Panc1 (cell line): ENCODE measurements around the gene ABAT. TPM values are rescaled to one million over a fixed set of nuclear protein-coding genes. Genes with fewer than 3 reads are reported as not detected.
"Not testable (repeated sequence)": the region's sequence is repeated elsewhere in the genome, so short reads cannot be mapped to it uniquely, and the experiment has no call there.

Source experiments
- ATAC-seq: fragments of 200-7000 bp; cut with Tn5 transposase; 2 replicates; pipeline ENCODE4 v1.9.1; 2020; ENCODE audit warnings: mild to moderate bottlenecking, moderate library complexity
- BruUV-seq: library from RNA; stranded (reverse); fragments of 400-500 nt; replicated peaks from 2 replicates; lab custom pipeline; 2021; lab: Mats Ljungman, UMichigan
- CTCF ChIA-PET: fragments of 300-600 bp; sonication (Branson Sonifier 250); formaldehyde crosslinking; loops from one replicate; lab custom pipeline; 2022; ENCODE audit warnings: antibody characterized with exemption; lab: Charles Lee
- POLR2A ChIA-PET: fragments of 300-600 bp; sonication (Branson Sonifier 250); formaldehyde crosslinking; loops from one replicate; lab custom pipeline; 2022; ENCODE audit warnings: antibody characterized with exemption; lab: Charles Lee
- DNase-seq: peaks from one replicate; pipeline ENCODE4 v3.0.0-alpha.2; 2010; ENCODE audit warnings: low read depth, low spot score
- H3K27ac ChIP-seq: 2 replicates; pipeline ENCODE4 v1.5.1; 2011; ENCODE audit warnings: mild to moderate bottlenecking, low read length, inconsistent platforms
- H3K27me3 ChIP-seq: fragments of 200-500 bp; sonication (Bioruptor generic); 2 replicates; pipeline ENCODE4 v1.6.0; 2014; ENCODE audit warnings: low read length, inconsistent platforms; ENCODE audit not compliant: control insufficient read depth, insufficient read depth
- H3K36me3 ChIP-seq: fragments of 200-500 bp; sonication (Bioruptor generic); 2 replicates; pipeline ENCODE4 v1.5.1; 2014; ENCODE audit warnings: inconsistent platforms, mild to moderate bottlenecking, low read length, moderate library complexity; ENCODE audit not compliant: control insufficient read depth, insufficient read depth
- H3K4me1 ChIP-seq: 2 replicates; pipeline ENCODE4 v1.5.1; 2011; ENCODE audit warnings: inconsistent platforms, mild to moderate bottlenecking, low read length, moderate library complexity; ENCODE audit not compliant: control insufficient read depth, insufficient read depth
- H3K4me3 ChIP-seq, 2 experiments: 2 replicates each; pipeline ENCODE4 v1.5.1; 2011 to 2012; ENCODE audit warnings: low read depth in 2 of 2, low read length in 2 of 2, mild to moderate bottlenecking in 2 of 2, inconsistent platforms in 1 of 2, moderate library complexity in 1 of 2
- H3K9me3 ChIP-seq: fragments of 200-500 bp; sonication (Bioruptor generic); 2 replicates; pipeline ENCODE4 v1.5.1; 2014; ENCODE audit warnings: low read depth, mild to moderate bottlenecking, inconsistent platforms, low read length, moderate library complexity; ENCODE audit not compliant: control insufficient read depth, insufficient read depth
- CTCF ChIP-seq: fragments of 450-650 bp; IDR thresholded peaks from 2 replicates; pipeline ENCODE4 v1.5.1; 2017; ENCODE audit warnings: mild to moderate bottlenecking
- POLR2AphosphoS5 ChIP-seq: IDR thresholded peaks from 2 replicates; pipeline ENCODE4 v1.6.1; 2012; ENCODE audit warnings: mild to moderate bottlenecking, low read depth, low read length, moderate library complexity
- REST ChIP-seq, 2 experiments: IDR thresholded peaks; 2 replicates each; pipeline ENCODE4 v1.6.1; 2011 to 2012; ENCODE audit warnings: low read depth in 2 of 2, control low read depth in 1 of 2, low read length in 1 of 2, mild to moderate bottlenecking in 1 of 2, moderate library complexity in 1 of 2; ENCODE audit not compliant: insufficient read depth in 1 of 2
- SIN3A ChIP-seq: IDR thresholded peaks from 2 replicates; pipeline ENCODE4 v1.6.1; 2012; ENCODE audit warnings: low read depth, mild to moderate bottlenecking, low read length, moderate library complexity, borderline replicate concordance; ENCODE audit not compliant: insufficient read depth
- TCF7L2 ChIP-seq: IDR thresholded peaks from 2 replicates; pipeline ENCODE4 v1.6.1; 2011; ENCODE audit warnings: mild to moderate bottlenecking, low read depth, low read length, inconsistent platforms
- in situ Hi-C: cut with HindIII; loops from 2 replicates; pipeline ENCODE4 v1.10.0; 2016; ENCODE audit warnings: low sequenced_read_pairs, low pct_unique_long_range_greater_than_20kb
- intact Hi-C: fragments of 100-400 bp; cut with micrococcal nuclease; formaldehyde crosslinking; loops from one replicate; pipeline ENCODE4 v1.10.0; 2022; ENCODE audit not compliant: unreplicated experiment
- total RNA-seq: library from RNA; stranded (reverse); gene quantifications from one replicate; pipeline ENCODE4 v1.2.1, GENCODE V29; 2021; ENCODE audit not compliant: unreplicated experiment

The ABAT gene
- total RNA-seq, 1 experiment from 2014 or later: 0.77 TPM

- BruUV-seq: no TSS peak
- H3K4me1 ChIP-seq: no peaks in the 10 kb centered on the region
- ChIA-PET POLR2A (no interaction called here), CTCF (no interaction called here)
- H3K27me3 ChIP-seq: no peaks in the 10 kb centered on the region; the same call in 1 of the 2 replicates
- no peaks in the 10 kb centered on the region for H3K9me3 ChIP-seq
- intact Hi-C loops (no loop called here), in situ Hi-C loops (no loop called here)
- H3K4me3 ChIP-seq: no peak overlapping the region
- TF ChIP-seq POLR2AphosphoS5 (no peak), SIN3A (no peak), CTCF (no peak), REST (IDR thresholded peaks at IDR 0.05; ENCODE audit: insufficient read depth in 1 of 2, low read depth in 2 of 2, low read length in 1 of 2) (no peak), TCF7L2 (no peak)
- no peak overlapping the region for H3K27ac ChIP-seq
- ATAC-seq (no peak), DNase-seq (no peak)
- H3K36me3 ChIP-seq: no peaks in the 10 kb centered on the region
Measured at GRCh38 chr16:8703693-8704092, 29.3 kb downstream of the ABAT start.

GRCh38 chr16:8704098-8704497, 29.7 kb downstream of the ABAT start:
- POLR2A ChIA-PET: no interaction called here
- H3K4me3 ChIP-seq: no peak overlapping the region
- in situ Hi-C loops: no loop called here
- no peak for ATAC-seq
- no peaks in the 10 kb centered on the region; the same call in 1 of the 2 replicates for H3K27me3 ChIP-seq
- CTCF ChIA-PET: no interaction called here
- intact Hi-C loops: no loop called here
- BruUV-seq: no TSS peak
- H3K36me3 ChIP-seq: no peaks in the 10 kb centered on the region
- H3K4me1 ChIP-seq: no peaks in the 10 kb centered on the region
- TF ChIP-seq CTCF (no peak), SIN3A (no peak), REST (IDR thresholded peaks at IDR 0.05; ENCODE audit: insufficient read depth in 1 of 2, low read depth in 2 of 2, low read length in 1 of 2) (no peak), POLR2AphosphoS5 (no peak)
- no peak for DNase-seq
- no peak overlapping the region for H3K27ac ChIP-seq
- no peaks in the 10 kb centered on the region for H3K9me3 ChIP-seq

- H3K27ac ChIP-seq, ATAC-seq, H3K9me3 ChIP-seq, H3K36me3 ChIP-seq, in situ Hi-C loops, BruUV-seq, H3K27me3 ChIP-seq, intact Hi-C loops, POLR2A ChIA-PET, H3K4me1 ChIP-seq, DNase-seq, CTCF ChIA-PET, H3K4me3 ChIP-seq: not testable (repeated sequence)
Measured at GRCh38 chr16:8705100-8705822, 30.8 kb downstream of the ABAT start.
